ENCODE results near the gene CDKL4. TPM values are rescaled to one million over a fixed set of nuclear protein-coding genes. Genes with fewer than 3 reads are reported as not detected.

Gene CDKL4
- total RNA-seq, 4 donors from 2014 or later = 0.39 to 1.9 (median 1.4) TPM; not detected in 1

DNA sequence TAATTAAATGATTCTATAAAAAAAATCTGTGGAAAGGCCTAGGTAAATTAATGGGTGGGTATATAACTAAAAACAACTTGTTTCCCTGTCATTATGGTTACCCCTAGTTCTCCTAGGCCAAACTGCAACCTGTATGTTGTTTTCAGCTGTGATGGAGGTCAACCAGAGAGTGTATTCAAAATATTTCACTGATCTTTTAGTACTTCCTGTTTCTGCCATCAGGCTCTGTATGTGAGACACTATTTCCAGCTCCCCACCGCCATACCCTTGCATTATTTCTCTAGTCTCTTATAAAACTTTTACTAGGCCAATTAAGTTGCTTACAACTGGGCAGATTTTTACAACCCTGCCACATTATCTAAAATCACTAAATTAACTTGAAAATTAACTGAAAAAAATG, 21.0 kb upstream of the CDKL4 start:
- TF ChIP-seq POLR2AphosphoS5 (IDR thresholded peaks at IDR 0.05) (no peak), POLR2A (IDR thresholded peaks at IDR 0.05) (no peak), EP300 (IDR thresholded peaks at IDR 0.05) (no peak)
- TF ChIP-seq, protein P1, sequence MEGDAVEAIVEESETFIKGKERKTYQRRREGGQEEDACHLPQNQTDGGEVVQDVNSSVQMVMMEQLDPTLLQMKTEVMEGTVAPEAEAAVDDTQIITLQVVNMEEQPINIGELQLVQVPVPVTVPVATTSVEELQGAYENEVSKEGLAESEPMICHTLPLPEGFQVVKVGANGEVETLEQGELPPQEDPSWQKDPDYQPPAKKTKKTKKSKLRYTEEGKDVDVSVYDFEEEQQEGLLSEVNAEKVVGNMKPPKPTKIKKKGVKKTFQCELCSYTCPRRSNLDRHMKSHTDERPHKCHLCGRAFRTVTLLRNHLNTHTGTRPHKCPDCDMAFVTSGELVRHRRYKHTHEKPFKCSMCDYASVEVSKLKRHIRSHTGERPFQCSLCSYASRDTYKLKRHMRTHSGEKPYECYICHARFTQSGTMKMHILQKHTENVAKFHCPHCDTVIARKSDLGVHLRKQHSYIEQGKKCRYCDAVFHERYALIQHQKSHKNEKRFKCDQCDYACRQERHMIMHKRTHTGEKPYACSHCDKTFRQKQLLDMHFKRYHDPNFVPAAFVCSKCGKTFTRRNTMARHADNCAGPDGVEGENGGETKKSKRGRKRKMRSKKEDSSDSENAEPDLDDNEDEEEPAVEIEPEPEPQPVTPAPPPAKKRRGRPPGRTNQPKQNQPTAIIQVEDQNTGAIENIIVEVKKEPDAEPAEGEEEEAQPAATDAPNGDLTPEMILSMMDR (IDR thresholded peaks at IDR 0.05) = no peak
- H3K4me1 ChIP-seq = no peaks in the 10 kb centered on the region
- no peak overlapping the region for H3K4me3 ChIP-seq
- 83 to 100% methylated on average over 1 of the region's 1 CpG for WGBS, 2 donors (ENCODE audit: low coverage in 1 of 2)
- no peaks in the 10 kb centered on the region for H3K27me3 ChIP-seq
- no peak for ATAC-seq
- H3K27ac ChIP-seq = no peak overlapping the region
- H3K36me3 ChIP-seq = peaks cover 3 to 63% of the 10 kb centered on the region in 2 donors
- H3K9me3 ChIP-seq = no peaks in the 10 kb centered on the region

DNA sequence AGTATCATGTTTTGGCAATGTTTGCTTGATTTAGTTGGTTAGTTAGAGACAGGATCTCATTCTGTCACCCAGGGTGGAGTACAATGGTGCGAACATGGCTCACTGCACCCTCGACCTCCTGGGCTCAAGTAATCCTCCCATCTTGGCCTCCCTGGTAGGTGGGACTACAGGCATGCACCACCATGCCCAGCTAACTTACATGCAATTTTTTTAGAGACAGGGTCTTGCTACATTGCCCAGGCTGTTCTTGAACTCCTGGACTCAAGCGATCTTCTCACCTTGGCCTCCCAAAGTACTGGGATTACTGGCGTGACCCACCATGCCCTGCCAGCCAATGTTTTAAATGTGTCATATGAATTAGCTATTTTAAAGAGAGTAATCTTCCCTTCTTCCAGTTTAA, 16.3 kb upstream of the CDKL4 start:
- ATAC-seq = no peak
- Histone ChIP-seq H3K27me3 (no peaks in the 10 kb centered on the region), H3K4me1 (no peaks in the 10 kb centered on the region), H3K27ac (no peak overlapping the region), H3K4me3 (no peak overlapping the region), H3K9me3 (no peaks in the 10 kb centered on the region), H3K36me3 (peaks cover 8 to 90% of the 10 kb centered on the region in 2 donors)
- no peak for TF ChIP-seq POLR2A (IDR thresholded peaks at IDR 0.05)
- no peak for TF ChIP-seq EP300 (IDR thresholded peaks at IDR 0.05)
- TF ChIP-seq, protein P1 (IDR thresholded peaks at IDR 0.05) = no peak
- no peak for TF ChIP-seq POLR2AphosphoS5 (IDR thresholded peaks at IDR 0.05)
- WGBS, 2 donors (ENCODE audit: low coverage in 1 of 2) = 92 to 96% methylated on average over 4 of the region's 4 CpGs

DNA sequence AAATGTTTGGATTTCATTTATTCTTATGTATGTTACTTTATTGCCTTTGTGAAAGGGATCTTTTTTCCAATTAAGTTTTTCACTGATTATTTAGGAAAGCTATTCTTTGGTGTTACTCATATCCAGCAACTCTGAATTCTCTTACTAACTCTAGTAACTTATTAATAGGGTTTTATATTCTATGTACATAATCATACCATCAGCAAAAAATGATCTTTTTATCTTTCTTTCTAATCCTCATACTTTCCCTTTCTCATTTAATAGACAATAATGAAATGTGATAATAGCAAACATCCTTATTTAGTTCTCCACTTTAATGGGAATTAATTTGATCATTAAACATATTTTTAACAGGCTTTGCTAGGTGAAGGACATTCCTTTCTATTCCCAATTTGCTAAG, 12.3 kb upstream of the CDKL4 start:
- H3K36me3 ChIP-seq = peaks cover 9 to 94% of the 10 kb centered on the region in 2 donors
- no peak for ATAC-seq
- no peak overlapping the region for H3K4me3 ChIP-seq
- H3K27ac ChIP-seq = no peak overlapping the region
- no peaks in the 10 kb centered on the region for H3K9me3 ChIP-seq
- H3K27me3 ChIP-seq = no peaks in the 10 kb centered on the region
- H3K4me1 ChIP-seq = no peaks in the 10 kb centered on the region
- no peak for TF ChIP-seq POLR2A (IDR thresholded peaks at IDR 0.05)
- TF ChIP-seq, protein P1 (IDR thresholded peaks at IDR 0.05) = no peak

DNA sequence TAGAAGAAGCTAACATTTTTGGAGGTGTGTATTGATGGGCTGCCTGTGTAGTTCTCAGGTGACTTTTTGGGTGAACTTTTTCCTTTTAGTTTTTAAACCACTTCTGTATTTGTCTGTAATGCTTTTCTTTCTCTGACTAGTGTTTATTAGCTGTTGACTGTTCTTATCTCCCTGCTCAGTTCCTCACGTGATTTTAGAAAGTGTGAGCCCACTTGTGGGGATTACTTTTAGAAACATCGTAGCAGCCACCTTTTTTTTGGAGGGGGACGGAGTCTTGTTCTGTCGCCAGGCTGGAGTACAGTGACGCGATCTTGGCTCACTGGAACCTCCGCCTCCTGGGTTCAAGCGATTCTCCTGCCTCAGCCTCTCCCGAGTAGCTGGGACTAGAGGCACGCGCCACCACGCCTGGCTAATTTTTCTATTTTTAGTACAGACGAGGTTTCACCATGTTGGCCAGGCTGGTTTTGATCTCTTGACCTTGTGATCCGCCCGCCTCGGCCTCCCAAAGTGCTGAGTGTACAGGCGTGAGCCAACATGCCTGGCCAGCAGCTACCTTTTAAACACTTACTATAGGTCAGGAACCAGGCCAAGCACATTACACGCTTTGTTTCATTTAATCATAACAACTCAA, 9.2 kb upstream of the CDKL4 start:
- no peak overlapping the region for H3K27ac ChIP-seq
- TF ChIP-seq POLR2AphosphoS5 (IDR thresholded peaks at IDR 0.05) (no peak), EP300 (IDR thresholded peaks at IDR 0.05) (no peak), POLR2A (IDR thresholded peaks at IDR 0.05) (no peak)
- TF ChIP-seq, protein P1 (IDR thresholded peaks at IDR 0.05) = no peak
- no peaks in the 10 kb centered on the region for H3K4me1 ChIP-seq
- no peaks in the 10 kb centered on the region for H3K9me3 ChIP-seq
- WGBS, 2 donors (ENCODE audit: low coverage in 1 of 2) = 83 to 84% methylated on average over 7 to 11 of the region's 18 CpGs
- no peak overlapping the region for H3K4me3 ChIP-seq
- ATAC-seq = no peak
- peaks cover 9 to 89% of the 10 kb centered on the region in 2 donors for H3K36me3 ChIP-seq
- no peaks in the 10 kb centered on the region for H3K27me3 ChIP-seq

DNA sequence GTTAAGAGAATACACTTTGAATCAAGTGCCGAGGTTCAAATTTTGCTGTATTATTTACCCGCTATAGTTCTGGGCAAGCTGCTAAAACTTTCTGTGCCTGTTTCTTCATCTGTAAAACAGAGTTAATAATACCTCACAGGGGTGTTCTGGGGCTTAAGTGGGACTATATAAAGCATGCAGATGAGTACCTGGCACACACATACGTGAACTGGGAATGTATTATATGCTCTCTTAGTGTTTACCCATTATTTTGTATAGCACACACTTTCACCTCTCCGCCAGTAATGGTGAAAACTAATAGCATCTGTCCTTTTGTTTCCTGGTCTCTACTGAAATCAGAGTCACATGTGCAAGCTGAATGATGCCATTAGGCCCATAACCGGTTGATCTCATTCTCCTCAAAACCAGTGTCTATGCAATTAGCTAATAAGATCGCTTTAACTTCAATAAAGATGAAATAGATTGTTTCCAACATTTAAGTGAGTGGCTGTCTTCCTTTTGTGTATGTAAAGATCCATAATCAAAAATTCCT, 3.8 kb upstream of the CDKL4 start:
- Histone ChIP-seq H3K9me3 (no peaks in the 10 kb centered on the region), H3K27ac (no peak overlapping the region), H3K4me3 (no peak overlapping the region), H3K27me3 (no peaks in the 10 kb centered on the region), H3K4me1 (no peaks in the 10 kb centered on the region), H3K36me3 (peaks cover 4 to 40% of the 10 kb centered on the region in 2 donors)
- no peak for TF ChIP-seq POLR2A (IDR thresholded peaks at IDR 0.05)
- no peak for TF ChIP-seq EP300 (IDR thresholded peaks at IDR 0.05)
- TF ChIP-seq, protein P1 (IDR thresholded peaks at IDR 0.05) = no peak
- TF ChIP-seq POLR2AphosphoS5 (IDR thresholded peaks at IDR 0.05) = no peak
- no peak for ATAC-seq
- 71 to 82% methylated on average over 5 to 6 of the region's 6 CpGs for WGBS, 2 donors (ENCODE audit: low coverage in 1 of 2)
